HFFc6 (cell line): ENCODE results near the gene GDPD5. TPM values are rescaled to one million over a fixed set of nuclear protein-coding genes. Genes with fewer than 3 reads are reported as not detected.
A peak's percentile ranks its signal among the peaks of the same experiment; 100 is the strongest.

Experiments used
- DNase-seq: peaks from one replicate; pipeline ENCODE4 v3.0.0-alpha.2; 2018
- H3K27ac Mint-ChIP-seq: 2 replicates; pipeline ENCODE4 v1.8.0; 2020; ENCODE audit warnings: mild to moderate bottlenecking, mixed read lengths
- H3K27me3 Mint-ChIP-seq: 2 replicates; pipeline ENCODE4 v1.8.0; 2021; ENCODE audit warnings: mild to moderate bottlenecking, moderate library complexity, mixed read lengths; ENCODE audit not compliant: insufficient read depth
- H3K36me3 Mint-ChIP-seq: 2 replicates; pipeline ENCODE4 v1.8.0; 2021; ENCODE audit warnings: low read depth, mixed read lengths
- H3K4me1 Mint-ChIP-seq: 2 replicates; pipeline ENCODE4 v1.8.0; 2020; ENCODE audit warnings: low read depth, mixed read lengths
- H3K4me3 Mint-ChIP-seq: 2 replicates; pipeline ENCODE4 v1.8.0; 2020; ENCODE audit warnings: mild to moderate bottlenecking, moderate library complexity, mixed read lengths
- H3K9me3 Mint-ChIP-seq: 2 replicates; pipeline ENCODE4 v1.8.0; 2020; ENCODE audit warnings: mild to moderate bottlenecking, mixed read lengths
- CTCF ChIP-seq: fragments of 200-600 bp; sonication (generic); IDR thresholded peaks from 2 replicates; pipeline ENCODE4 v1.5.0; 2021; ENCODE audit warnings: antibody characterized with exemption, mild to moderate bottlenecking
- total RNA-seq, 6 experiments: library from RNA; stranded (reverse); fragmentation: NEBNext Ultra II Directional; extraction: Animal tissue kit (Norgen Biotek cat#: 25700); gene quantifications; 2 replicates in 1 of 6; 3 replicates in 5 of 6; pipeline ENCODE4 v1.2.3, GENCODE V29; 2021

GDPD5 gene
- total RNA-seq, 6 experiments from 2014 or later, result 2.5 to 5.7 (median 4.2) TPM

GRCh38 chr11:75433443-75433842, 92.3 kb downstream of the GDPD5 start:
- Mint-ChIP-seq H3K9me3 (peaks cover 8% of the 10 kb centered on the region), H3K36me3 (peaks cover 4% of the 10 kb centered on the region), H3K4me3 (no peak overlapping the region)

DNA sequence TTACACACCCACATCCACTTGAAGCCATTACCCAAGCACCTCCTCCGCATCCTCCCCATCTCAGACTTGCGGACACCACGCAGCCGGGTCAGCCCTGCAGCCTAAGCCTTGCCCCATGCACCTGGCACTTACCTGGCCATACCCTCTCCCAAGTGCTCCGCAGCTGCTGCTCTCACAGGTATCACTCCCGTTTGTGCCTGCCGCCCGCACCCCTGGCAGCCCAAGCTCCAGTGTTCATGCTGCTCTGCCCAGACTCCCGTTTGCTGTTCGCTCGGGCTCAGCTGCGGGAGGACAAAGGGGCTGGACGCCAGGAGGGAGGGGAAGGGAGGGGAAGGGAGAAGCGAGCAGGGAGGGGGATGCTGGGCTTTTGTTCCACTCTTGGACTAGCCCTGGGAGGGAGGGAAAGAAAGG, 92.8 kb downstream of the GDPD5 start, which contains the start of gene KLHL35:
KLHL35 (minus strand) TSS at position 293 of the 411 bp plus-strand sequence. CDS start 2,574 bp downstream, outside the sequence.
- no peak within 1 kb of the TSS for H3K27ac Mint-ChIP-seq
- H3K36me3 Mint-ChIP-seq, result peaks cover 4% of the 10 kb centered on the region
- H3K4me3 Mint-ChIP-seq, result no peak within 1 kb of the TSS
- H3K27me3 Mint-ChIP-seq, result peaks cover 55% of the 10 kb centered on the region
- no peak for TF ChIP-seq CTCF
- DNase-seq, result no peak
- H3K4me1 Mint-ChIP-seq, result peaks cover 8% of the 10 kb centered on the region
- H3K9me3 Mint-ChIP-seq, result peaks cover 8% of the 10 kb centered on the region

More at GRCh38 chr11:75433443-75433842, 92.3 kb downstream of the GDPD5 start:
- H3K4me1 Mint-ChIP-seq, result peaks cover 14% of the 10 kb centered on the region
- DNase-seq, result no peak
- H3K27me3 Mint-ChIP-seq, result peaks cover 51% of the 10 kb centered on the region
- TF ChIP-seq CTCF, result no peak
- H3K27ac Mint-ChIP-seq, result no peak overlapping the region

GRCh38 chr11:75431533-75432525, 93.9 kb downstream of the GDPD5 start:
- DNase-seq, result no peak
- H3K9me3 Mint-ChIP-seq, result peaks cover 8% of the 10 kb centered on the region
- peak; percentile 16; the same call in 1 of the 2 replicates for TF ChIP-seq CTCF
- H3K4me1 Mint-ChIP-seq, result peaks cover 4% of the 10 kb centered on the region; the same call in 1 of the 2 replicates
- H3K27me3 Mint-ChIP-seq, result peaks cover 55% of the 10 kb centered on the region
- peaks cover 4% of the 10 kb centered on the region for H3K36me3 Mint-ChIP-seq
- no peak overlapping the region for H3K4me3 Mint-ChIP-seq
- no peak overlapping the region for H3K27ac Mint-ChIP-seq

DNA sequence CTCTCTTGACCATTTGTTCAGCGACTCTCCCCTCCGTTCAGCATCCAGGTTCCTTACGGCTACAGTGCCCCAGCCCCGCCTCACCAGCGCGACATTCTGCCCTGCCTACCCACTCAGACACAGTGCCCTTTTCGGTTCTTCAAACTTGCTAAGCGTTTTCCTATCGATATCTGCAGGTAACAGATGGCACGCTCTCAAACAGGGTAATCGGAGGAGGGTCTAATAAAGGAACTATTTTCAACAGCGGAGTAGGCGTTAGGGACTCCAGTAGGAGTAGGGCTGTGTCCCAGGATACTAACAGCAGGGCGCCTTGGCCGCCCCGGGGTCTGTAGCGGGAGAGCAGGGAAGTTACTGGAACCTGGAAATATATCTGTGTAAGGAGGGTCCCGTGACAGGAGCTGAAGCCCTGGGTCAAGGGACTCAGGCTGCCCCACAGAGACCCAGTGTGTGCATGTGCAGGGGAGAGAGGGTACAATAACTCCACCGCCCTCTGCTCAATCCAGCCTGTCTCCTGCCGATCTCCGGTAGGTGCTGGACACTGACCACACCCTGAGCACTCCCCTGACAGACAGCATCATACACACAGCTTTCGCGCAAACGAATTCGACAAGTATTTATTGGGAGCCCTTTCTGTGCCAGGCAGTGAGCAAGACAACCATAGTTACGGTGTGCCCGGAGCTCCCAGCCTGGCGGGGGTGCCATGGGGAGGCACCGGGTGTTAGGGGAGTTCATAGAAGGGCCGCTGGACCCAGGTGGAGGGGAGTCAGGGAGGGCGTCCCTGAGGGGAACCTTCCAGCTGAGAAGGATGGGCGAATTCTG, 94.8 kb downstream of the GDPD5 start:
- H3K27me3 Mint-ChIP-seq, result peaks cover 55% of the 10 kb centered on the region
- no peak for DNase-seq
- H3K9me3 Mint-ChIP-seq, result peaks cover 8% of the 10 kb centered on the region
- no peak overlapping the region for H3K27ac Mint-ChIP-seq
- H3K36me3 Mint-ChIP-seq, result peaks cover 4% of the 10 kb centered on the region
- peaks cover 4% of the 10 kb centered on the region; the same call in 1 of the 2 replicates for H3K4me1 Mint-ChIP-seq
- TF ChIP-seq CTCF, result no peak
- H3K4me3 Mint-ChIP-seq, result no peak overlapping the region
